SK-MEL-5 (cell line): ENCODE measurements around the gene OR2F1. TPM values are rescaled to one million over a fixed set of nuclear protein-coding genes. Genes with fewer than 3 reads are reported as not detected.
A peak's percentile ranks its signal among the peaks of the same experiment; 100 is the strongest.

Source experiments
- DNase-seq: peaks from one replicate; pipeline ENCODE4 v3.0.0-alpha.2; 2016; ENCODE audit warnings: low read depth, low spot score
- in situ Hi-C: cut with HindIII; loops from 2 replicates; pipeline ENCODE4 v1.10.0; 2016; ENCODE audit warnings: low sequenced_read_pairs, high pct_unique_total_duplicates, low pct_unique_long_range_greater_than_20kb
- polyA plus RNA-seq, 2 experiments: library from polyadenylated mRNA; depleted of rRNA; stranded (reverse); fragments of >200 nt; gene quantifications; 2 replicates each; pipeline ENCODE4 v1.2.3, GENCODE V29; 2015
- total RNA-seq: library from RNA; depleted of rRNA; stranded (reverse); fragments of >200 nt; shearing (Covaris generic); gene quantifications from 2 replicates; pipeline ENCODE4 v1.2.3, GENCODE V29; 2014; rRNA removed

Gene OR2F1, protein sequence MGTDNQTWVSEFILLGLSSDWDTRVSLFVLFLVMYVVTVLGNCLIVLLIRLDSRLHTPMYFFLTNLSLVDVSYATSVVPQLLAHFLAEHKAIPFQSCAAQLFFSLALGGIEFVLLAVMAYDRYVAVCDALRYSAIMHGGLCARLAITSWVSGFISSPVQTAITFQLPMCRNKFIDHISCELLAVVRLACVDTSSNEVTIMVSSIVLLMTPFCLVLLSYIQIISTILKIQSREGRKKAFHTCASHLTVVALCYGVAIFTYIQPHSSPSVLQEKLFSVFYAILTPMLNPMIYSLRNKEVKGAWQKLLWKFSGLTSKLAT
- not detected in 2 replicates for total RNA-seq
- polyA plus RNA-seq (2015; cell fraction: cytosol; rRNA removed), result not detected in 2 replicates
- not detected in 2 replicates for polyA plus RNA-seq (2015; cell fraction: nucleus; rRNA removed)

DNA sequence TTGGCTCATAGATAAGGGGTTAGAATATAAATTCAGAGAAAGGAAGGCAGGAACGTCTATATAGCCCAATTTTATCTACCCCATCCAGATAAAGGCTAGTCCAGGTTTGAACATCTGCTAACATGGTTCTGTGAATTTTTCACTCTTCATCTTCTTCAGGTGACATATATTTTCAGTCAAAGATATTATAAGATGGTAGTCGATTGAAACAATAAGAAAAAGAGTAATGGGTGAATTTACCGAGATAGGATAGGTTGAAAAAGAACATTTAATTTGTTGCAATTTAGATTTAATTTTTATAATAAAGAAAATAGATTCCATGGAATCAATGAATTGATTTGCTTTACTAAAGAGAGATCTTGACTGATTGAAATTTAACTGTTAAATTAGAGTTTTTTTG is at the start of gene OR2F1:
Gene OR2F1, plus strand, starts transcription at position 301 of the 400 bp plus-strand sequence. CDS start 5,127 bp downstream, outside the sequence.
- DNase-seq, result no peak
- in situ Hi-C loops, result no loop called here

DNA sequence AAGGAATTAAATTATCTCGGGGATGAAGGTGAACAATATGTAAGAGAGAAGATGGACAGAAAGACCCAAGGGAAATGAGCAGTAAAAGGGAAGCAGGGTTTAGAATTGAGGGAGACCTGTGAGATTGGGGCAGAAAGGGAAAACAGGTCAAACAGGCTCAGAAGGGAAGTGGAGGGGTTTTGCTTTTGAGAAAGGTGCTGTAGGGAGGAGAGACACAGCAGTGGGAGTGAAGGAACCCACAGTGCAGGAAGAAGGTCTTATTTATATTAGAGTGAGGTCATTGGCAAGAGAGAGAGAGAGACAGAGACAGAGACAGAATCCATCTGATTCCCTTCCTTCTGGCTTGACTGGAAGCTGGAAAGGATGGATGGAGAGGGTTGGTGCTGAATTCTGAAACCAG is 49.1 kb upstream of the OR2F1 start:
- in situ Hi-C loops, result no loop called here
- no peak for DNase-seq

DNA sequence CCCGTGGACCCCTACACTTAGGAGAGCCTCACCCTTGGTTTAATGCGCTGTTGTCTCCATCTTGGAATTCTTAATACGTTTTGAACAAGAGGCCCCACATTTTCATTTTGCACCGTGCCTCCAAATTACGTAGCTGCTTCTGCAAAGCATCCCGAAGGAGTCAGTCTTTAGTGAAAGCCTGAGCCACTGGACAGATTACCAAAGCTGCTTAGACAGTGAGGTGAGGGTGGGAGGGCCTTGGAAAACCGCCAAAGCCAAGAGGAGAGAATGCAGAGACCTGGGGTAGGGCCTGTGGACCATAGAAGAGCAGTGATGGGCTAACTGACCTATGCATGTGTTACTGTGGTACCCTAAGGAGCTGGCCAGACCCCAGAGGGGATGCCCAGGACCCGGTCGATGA is 48.5 kb upstream of the OR2F1 start:
- no peak for DNase-seq
- in situ Hi-C loops, result no loop called here

DNA sequence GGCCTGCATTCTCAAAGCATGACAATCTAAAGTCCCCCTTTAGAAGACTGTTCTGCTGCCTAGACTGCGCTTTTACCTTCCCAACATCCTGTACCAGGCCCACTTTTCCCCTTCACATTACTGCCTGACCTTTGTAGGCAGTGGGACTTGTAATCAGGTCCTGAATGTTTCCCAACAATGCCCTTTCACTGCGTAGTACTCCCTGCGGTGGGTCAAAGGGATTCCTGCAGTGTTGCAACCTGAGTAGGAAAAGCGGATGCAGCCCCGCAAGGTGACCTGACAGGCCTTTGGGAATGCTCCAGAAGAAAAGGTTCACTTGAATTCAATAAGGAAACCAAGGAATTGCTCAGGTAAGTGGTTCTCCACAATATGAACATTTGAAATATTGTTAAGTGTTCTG is 47.7 kb upstream of the OR2F1 start:
- in situ Hi-C loops, result no loop called here

DNA sequence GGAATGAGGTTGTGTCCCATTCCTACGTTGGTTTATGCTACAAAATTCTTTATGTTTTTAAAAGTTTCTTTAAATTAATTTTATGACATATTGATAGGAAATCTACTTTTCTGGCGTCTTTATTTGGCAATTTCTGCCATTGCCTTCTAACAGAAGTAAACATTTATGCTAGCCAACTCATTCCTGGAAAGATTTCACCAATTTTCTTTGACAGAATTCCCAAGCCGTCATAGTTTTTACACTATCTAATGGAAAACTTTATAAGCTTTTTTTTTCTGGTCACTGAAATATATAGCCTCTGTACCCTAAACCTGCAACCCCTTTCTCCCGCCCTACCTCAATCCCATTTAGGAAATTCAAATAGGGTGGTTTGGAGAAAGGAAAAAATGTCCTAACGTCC is 46.5 kb upstream of the OR2F1 start:
- no peak for DNase-seq
- in situ Hi-C loops, result no loop called here

More for the DNA sequence above, 47.7 kb upstream of the OR2F1 start:
- no peak for DNase-seq

DNA sequence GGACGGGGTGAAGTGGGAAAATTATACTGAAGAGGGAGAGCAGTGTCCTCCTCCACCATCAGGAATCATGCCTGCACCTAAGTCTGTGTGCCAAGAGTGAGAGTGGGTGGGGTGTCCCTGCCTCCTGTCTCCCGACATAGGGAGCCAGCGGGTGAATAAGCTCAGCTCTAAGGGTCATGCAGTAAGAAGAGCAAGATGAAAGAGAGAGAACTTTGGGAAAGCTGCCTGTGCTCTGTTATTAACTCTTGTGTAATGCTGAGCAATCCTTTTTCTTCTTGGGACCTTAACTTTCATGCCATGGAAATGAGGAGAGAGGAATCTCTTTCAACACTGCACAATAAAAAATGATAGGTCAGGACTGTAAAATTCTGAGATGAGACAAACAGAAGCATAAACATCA is 44.8 kb upstream of the OR2F1 start:
- DNase-seq, result no peak
- in situ Hi-C loops, result no loop called here

DNA sequence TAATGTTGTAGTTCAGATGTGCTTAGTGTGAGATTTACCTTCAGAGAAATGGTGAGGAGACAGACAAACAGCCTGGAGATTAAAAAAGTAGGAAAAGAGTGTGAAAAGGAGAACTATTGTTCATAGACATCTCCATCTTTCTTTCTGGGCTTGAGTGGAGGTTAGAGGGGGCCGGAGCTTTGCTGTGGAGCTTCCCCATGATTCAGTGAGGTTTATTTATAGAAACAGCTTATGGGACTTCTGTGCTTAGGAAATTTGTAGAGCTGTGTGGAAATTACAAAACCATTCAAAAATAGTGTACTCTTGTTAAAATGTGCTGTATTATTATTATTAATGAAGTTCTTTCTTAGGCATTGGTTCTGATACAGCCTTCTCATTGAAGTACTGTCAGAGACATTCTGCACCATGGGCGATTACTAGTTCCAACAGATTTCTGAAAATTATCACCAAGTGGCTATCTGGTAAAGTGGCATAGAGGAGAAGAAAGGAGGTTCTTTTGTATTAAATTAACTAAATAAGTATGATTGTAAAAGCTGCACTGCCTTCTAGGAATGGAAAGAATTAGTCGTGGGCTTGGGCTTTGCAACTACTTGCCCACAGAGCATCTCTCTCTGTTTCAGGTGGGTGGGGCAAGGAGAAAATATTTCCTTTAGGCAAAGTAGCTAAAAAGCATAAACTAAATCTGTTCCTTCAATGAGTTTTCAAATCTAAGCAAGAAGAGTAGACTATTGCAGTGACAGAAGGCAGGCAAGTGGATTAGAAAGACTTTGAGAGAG is 44.0 kb upstream of the OR2F1 start:
- in situ Hi-C loops, result no loop called here
- no peak for DNase-seq

DNA sequence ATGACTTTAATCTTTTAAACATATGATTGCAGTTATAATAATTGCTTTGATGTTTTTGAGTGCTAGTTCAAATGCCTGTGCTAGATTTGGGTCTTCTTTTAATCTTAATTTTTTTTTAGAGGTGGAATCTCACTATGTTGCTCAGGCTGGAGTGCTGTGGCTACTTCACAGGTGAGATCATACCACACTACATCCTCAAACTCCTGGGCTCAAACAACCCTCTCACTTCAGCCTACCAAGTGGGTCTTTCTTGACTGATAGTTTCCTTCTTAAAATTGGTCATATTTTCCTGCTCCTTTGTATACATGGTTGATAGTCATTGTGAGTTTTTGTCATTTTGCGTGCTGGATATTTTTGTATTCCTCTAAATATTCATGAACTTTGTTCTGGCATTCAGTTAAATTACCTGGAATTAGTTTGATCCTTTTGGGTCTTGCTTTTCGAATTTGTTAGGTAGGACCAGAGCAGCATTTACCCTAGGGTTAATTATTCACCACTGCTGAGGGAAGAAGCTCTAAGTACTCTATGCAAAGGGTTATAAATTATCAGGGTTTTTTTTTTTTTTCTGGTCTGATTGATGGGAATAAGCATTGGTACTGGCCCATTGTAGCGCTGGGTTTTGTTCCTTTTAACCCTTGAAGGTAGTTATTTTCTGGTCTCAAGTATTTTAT is 40.6 kb upstream of the OR2F1 start:
- DNase-seq, result no peak
- in situ Hi-C loops, result no loop called here

DNA sequence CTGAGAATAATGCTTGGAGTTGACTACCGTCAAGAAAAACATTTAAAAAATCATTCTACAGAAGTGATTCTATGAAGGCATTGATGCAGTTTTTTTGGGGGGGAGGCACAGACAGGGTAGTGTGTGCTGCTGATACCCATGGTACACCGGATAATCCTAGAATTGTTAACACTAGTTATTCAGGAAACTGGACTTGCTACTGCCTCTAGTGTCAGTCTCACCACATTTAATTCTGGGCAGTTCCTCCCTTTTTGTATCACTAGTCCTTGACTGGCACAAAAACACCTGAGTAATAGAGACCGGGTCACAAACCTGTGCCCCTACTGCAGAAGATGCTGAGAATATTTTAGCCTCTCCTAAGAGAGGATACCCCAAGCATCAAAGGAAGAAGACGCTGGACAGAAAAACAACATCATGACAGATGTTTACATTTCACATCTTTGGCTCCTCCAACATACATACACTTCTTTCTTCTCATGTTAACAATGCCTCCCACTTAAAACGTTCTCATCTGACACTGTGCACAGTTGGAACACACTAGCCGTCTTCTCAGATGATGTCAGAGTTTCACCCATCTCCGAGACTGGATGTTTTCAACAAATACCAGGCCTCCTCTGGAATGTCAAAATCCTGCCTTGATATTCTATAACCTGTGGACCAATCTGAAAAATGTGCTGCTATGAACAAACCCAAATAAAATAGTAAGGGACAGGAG is 39.5 kb upstream of the OR2F1 start:
- peak; percentile 32 for DNase-seq
- in situ Hi-C loops, result no loop called here

DNA sequence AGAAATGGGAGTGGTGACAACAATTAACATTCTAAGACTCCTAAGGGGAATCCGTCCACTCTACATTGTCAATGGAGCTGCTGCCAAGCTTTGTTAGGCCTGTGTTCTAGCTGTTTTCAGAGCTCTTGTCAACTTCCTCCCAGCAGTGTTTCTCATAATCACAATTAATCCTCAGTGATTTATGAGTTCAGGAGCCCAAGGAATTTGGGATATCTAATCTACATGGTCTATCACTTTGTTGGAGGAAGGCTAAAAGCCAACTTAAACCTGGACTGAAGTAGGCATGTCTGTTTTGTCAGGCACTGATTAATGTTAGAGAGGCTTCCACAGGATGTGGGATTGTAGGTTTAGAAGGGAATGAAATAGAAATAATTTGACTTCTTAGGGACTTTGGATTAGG is 29.8 kb upstream of the OR2F1 start:
- DNase-seq, result no peak
- in situ Hi-C loops, result no loop called here

DNA sequence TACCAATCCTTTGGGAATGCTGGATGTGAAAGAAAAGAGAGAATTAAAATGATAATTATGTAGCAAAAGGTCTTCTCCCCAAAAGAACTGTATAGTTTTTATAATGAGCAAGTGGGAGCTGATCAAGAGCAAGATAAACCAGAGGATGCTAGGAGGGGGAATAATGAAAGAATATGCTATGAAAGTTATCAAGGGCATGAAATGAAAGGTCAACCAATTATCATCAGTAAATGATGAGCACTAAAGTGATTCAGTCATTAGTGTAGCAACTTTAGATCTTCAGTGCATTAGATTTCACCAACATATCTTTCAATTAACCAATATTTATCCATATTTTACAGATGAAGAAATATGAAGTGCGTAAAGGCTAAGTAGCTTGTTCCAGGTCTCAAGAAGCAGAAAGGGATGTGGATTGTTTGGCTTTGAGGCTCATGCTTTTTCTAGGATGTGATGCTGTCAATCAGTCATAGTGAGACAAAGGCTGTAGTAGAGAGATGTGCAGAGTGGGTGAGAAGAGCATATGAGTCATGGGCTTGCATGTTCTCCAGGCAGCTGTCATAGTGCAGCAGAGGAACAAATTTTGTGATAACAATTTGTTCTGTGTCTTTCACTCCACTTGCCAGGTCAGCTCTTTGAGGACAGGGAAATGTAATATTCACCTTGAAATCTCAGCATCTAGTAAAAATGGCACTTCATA is 25.3 kb upstream of the OR2F1 start:
- in situ Hi-C loops, result no loop called here
- DNase-seq, result no peak

DNA sequence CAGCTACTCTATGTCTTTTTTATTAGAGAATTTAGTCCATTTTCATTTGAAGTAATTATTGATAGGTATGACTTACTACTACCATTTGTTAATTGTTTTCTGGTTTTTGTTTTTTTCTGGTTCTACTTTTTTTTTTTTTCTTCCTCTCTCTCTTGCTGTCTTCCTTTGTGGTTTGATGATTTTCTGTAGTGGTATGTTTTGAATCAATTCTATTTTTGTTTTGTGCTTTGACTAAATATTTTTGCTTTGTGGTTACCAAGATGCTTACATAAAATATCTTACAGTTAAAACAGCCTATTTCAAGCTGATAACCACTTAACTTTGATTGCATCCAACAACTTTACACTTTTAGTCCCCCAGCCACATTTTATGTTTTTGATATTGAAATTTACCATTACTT is 22.9 kb upstream of the OR2F1 start:
- in situ Hi-C loops, result no loop called here
- DNase-seq, result no peak

DNA sequence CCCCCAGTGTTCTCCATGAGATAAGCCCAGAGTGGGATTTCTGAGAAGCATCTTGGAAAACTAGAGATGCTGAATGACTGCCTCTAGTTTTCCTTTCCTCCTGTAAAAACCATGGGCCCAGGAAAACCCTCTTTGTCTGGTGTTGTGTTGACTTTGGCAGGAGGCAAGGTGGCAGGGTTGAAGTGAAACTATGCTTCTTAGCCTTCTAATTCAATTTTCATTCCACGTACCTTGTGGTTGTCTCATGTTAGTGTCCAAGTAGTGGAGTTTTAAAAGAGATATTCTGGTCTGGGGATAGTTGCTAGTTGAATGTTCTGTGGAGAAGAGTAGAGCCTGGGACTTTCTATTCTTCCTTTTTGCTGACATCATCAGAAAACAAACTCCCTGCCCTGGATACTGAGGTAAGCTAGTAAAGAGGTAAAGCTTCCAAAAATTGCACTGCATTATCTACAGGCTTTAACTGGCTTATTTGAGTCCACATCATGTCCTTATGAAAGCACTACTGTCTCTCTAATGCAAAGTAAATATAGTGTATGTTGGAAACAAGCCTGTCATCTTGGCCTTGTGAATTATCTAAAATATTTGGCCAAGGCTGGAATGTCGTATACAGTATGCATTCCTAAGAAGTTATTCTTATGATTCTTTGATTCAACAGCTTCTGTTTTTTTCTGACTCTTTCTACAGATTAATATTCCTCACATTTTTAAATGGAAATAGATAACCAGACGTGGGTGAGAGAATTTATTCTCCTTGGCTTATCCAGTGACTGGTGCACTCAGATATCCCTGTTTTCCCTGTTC is 19.9 kb upstream of the OR2F1 start, which contains the start of gene OR2F2:
Gene OR2F2, plus strand, starts transcription at position 708 of the 800 bp plus-strand sequence. Its CDS starts 0 bp downstream, at position 708.
- no peak for DNase-seq
- in situ Hi-C loops, result no loop called here

DNA sequence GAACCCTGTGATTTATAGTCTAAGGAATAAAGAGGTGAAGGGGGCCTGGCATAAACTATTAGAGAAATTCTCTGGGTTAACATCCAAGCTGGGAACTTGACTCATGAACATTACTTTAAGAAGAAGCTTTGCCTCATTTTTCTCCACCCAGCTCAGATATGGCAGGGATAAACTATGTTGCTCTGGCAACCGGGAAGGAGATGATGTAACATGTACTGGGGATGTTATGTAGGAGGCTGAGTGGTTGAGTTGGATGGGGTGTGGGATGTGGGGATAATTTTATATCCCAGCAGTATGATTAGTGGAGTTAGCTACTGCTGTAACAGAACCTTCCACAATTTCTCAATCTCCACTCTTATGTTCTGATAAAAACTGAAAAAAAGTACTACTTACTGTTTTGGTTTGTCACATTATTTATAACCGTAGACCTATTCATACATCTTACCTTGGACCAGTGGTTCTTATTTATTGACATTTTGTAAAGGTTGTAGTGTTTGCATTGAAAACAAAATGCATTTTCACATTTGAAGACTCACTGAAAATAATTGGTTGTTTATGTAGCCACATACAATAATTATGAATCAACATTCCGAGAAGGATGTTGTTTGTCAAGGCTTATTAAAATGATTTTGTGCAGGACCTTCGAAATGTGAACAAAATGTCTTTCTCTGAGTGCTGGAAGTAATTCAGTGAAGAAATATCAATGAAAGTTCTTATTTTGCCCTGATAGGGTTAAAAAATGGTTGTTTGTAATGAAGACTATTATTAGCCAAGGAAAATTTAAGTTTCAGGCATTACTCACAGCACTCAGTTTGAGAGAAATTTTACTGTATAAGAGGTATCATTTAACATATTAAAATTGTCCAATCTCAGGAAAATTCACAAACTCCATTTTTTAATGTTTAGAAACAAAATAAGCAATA is 18.3 kb upstream of the OR2F1 start:
- in situ Hi-C loops, result no loop called here
- no peak for DNase-seq

DNA sequence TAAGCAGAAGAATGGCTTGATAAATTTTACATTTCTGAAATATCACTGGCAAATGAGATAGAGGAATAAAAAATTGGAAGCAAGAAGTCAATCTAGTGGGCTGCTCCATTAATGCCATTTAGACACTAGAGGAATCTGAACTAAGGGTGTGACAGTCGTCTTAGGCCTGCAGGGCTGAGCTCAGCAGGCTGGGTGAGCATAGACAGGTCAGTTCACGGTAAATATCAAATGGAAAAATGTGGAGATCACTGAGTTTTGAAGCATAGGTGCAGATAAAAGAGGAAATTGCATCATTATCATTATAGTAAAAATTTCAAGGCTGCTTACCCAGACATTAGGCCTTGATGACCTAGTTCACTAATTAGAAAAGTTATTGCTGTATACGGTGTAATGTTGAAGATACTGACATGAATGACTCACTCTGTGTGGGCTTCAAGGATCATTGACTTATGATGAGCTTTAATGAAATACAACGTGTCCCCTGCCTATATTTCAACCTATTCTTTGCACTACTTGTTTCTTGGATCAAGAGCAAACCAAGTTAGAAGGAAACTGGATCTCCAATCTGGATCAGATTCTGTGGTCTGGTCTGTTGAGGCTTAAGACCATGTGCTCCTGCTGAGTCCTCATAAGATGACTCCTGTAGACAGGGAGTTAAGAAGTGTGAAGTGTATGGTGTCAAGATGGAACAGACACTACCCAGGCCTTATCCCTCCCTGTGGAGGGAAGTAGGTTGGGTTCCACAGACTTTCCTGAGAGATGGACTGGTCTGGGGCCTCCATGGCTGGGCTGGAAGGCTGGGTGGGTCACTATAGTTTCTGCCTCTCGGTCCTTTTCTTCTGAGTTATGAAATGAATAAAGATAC is 16.0 kb upstream of the OR2F1 start:
- in situ Hi-C loops, result no loop called here
- DNase-seq, result no peak
